RWPE2 (cell line): Measurements from ENCODE around the gene PHEX.
"Not testable (repeated sequence)": the region's sequence is repeated elsewhere in the genome, so short reads cannot be mapped to it uniquely, and the experiment has no call there.

Experiments
- ATAC-seq: fragments of 200-7000 bp; cut with Tn5 transposase; 3 replicates; pipeline ENCODE4 v1.9.1; 2021; ENCODE audit warnings: low read depth
- DNase-seq: peaks from one replicate; pipeline ENCODE4 v3.0.0-alpha.2; 2020; ENCODE audit warnings: low spot score
- H3K27ac ChIP-seq: fragments of 450-650 bp; 2 replicates; pipeline ENCODE4 v1.5.1; 2017; ENCODE audit warnings: mild to moderate bottlenecking; ENCODE audit not compliant: poor library complexity, severe bottlenecking
- H3K27me3 ChIP-seq: fragments of 250-450 bp; sonication (Bioruptor Pico); 2 replicates; pipeline ENCODE4 v1.5.1; 2021; ENCODE audit warnings: mild to moderate bottlenecking, moderate library complexity; ENCODE audit not compliant: insufficient read depth, poor library complexity, severe bottlenecking
- H3K36me3 ChIP-seq: fragments of 250-450 bp; sonication (Bioruptor Pico); 2 replicates; pipeline ENCODE4 v1.5.1; 2020; ENCODE audit warnings: low read depth, mild to moderate bottlenecking, moderate library complexity
- H3K4me1 ChIP-seq: fragments of 250-450 bp; sonication (Bioruptor Pico); 2 replicates; pipeline ENCODE4 v1.5.1; 2021; ENCODE audit warnings: mild to moderate bottlenecking, moderate library complexity; ENCODE audit not compliant: insufficient read depth, poor library complexity, severe bottlenecking
- H3K4me3 ChIP-seq: fragments of 250-450 bp; sonication (Bioruptor Pico); 2 replicates; pipeline ENCODE4 v1.5.1; 2021; ENCODE audit warnings: mild to moderate bottlenecking, moderate library complexity; ENCODE audit not compliant: severe bottlenecking
- H3K9me3 ChIP-seq: fragments of 250-450 bp; sonication (Bioruptor Pico); 2 replicates; pipeline ENCODE4 v1.5.1; 2021; ENCODE audit warnings: mild to moderate bottlenecking, moderate library complexity; ENCODE audit not compliant: severe bottlenecking
- CTCF ChIP-seq: fragments of 450-650 bp; IDR thresholded peaks from one replicate; pipeline ENCODE4 v1.5.1; 2017; ENCODE audit warnings: mild to moderate bottlenecking, moderate library complexity; ENCODE audit not compliant: poor library complexity, severe bottlenecking

Gene PHEX

GRCh38 chrX:22278375-22278774 lies 246.2 kb downstream of the PHEX start:
- Histone ChIP-seq H3K27me3 (no peaks in the 10 kb centered on the region), H3K4me3 (no peak overlapping the region), H3K27ac (no peak overlapping the region), H3K9me3 (no peaks in the 10 kb centered on the region), H3K4me1 (no peaks in the 10 kb centered on the region), H3K36me3 (no peaks in the 10 kb centered on the region)
- TF ChIP-seq CTCF: peak; percentile 22
- DNase-seq (no peak), ATAC-seq (no peak)

GRCh38 chrX:22289209-22289608 lies 257.1 kb downstream of the PHEX start:
- H3K4me1 ChIP-seq, H3K9me3 ChIP-seq, ATAC-seq, H3K4me3 ChIP-seq, H3K36me3 ChIP-seq, H3K27me3 ChIP-seq, DNase-seq, H3K27ac ChIP-seq: not testable (repeated sequence)

- no peaks in the 10 kb centered on the region for H3K9me3 ChIP-seq
- H3K27ac ChIP-seq: no peak overlapping the region
- TF ChIP-seq CTCF: no peak
- no peak overlapping the region for H3K4me3 ChIP-seq
- no peaks in the 10 kb centered on the region for H3K36me3 ChIP-seq
- ATAC-seq (no peak), DNase-seq (no peak)
- no peaks in the 10 kb centered on the region for H3K27me3 ChIP-seq
- H3K4me1 ChIP-seq: no peaks in the 10 kb centered on the region
Observed at GRCh38 chrX:22296871-22297270, 264.7 kb downstream of the PHEX start.

GRCh38 chrX:22300130-22300529 lies 268.0 kb downstream of the PHEX start:
- no peak overlapping the region for H3K4me3 ChIP-seq
- no peaks in the 10 kb centered on the region for H3K36me3 ChIP-seq
- no peak for TF ChIP-seq CTCF
- no peaks in the 10 kb centered on the region for H3K9me3 ChIP-seq
- no peak for DNase-seq
- ATAC-seq: peak; percentile 78
- H3K27ac ChIP-seq: no peak overlapping the region
- H3K27me3 ChIP-seq: no peaks in the 10 kb centered on the region
- no peaks in the 10 kb centered on the region for H3K4me1 ChIP-seq
